AG09309 (cell line): ENCODE data around the gene WDR59.
"Not testable (repeated sequence)": the region's sequence is repeated elsewhere in the genome, so short reads cannot be mapped to it uniquely, and the experiment has no call there.

Source experiments
- DNase-seq: peaks from one replicate; pipeline ENCODE4 v3.0.0-alpha.2; 2010; ENCODE audit warnings: low read depth
- H3K4me3 ChIP-seq: 2 replicates; pipeline ENCODE4 v1.5.1; 2011; ENCODE audit warnings: mild to moderate bottlenecking, low read depth, low read length, moderate library complexity; ENCODE audit not compliant: control insufficient read depth
- TF ChIP-seq, protein P1 (sequence below): IDR thresholded peaks from 2 replicates; pipeline ENCODE4 v1.5.1; 2011; ENCODE audit warnings: mild to moderate bottlenecking, low read depth, low read length, inconsistent platforms; ENCODE audit not compliant: insufficient read depth, control insufficient read depth; ENCODE audit errors: missing control alignments

The WDR59 gene

GRCh38 chr16:74984529-74985296 is at the start of gene WDR59:
Gene WDR59 (minus strand): TSS chr16:74985123. CDS start chr16:74985017, 106 bp downstream.
- H3K4me3 ChIP-seq = peak within 1 kb of the TSS; percentile 92
- peak; percentile 94 for DNase-seq
- TF ChIP-seq, protein P1, sequence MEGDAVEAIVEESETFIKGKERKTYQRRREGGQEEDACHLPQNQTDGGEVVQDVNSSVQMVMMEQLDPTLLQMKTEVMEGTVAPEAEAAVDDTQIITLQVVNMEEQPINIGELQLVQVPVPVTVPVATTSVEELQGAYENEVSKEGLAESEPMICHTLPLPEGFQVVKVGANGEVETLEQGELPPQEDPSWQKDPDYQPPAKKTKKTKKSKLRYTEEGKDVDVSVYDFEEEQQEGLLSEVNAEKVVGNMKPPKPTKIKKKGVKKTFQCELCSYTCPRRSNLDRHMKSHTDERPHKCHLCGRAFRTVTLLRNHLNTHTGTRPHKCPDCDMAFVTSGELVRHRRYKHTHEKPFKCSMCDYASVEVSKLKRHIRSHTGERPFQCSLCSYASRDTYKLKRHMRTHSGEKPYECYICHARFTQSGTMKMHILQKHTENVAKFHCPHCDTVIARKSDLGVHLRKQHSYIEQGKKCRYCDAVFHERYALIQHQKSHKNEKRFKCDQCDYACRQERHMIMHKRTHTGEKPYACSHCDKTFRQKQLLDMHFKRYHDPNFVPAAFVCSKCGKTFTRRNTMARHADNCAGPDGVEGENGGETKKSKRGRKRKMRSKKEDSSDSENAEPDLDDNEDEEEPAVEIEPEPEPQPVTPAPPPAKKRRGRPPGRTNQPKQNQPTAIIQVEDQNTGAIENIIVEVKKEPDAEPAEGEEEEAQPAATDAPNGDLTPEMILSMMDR = no peak

- TF ChIP-seq, protein P1 = no peak
- no peak overlapping the region for H3K4me3 ChIP-seq
- no peak for DNase-seq
Observed at GRCh38 chr16:75032655-75033054, 47.7 kb upstream of the WDR59 start.

DNA sequence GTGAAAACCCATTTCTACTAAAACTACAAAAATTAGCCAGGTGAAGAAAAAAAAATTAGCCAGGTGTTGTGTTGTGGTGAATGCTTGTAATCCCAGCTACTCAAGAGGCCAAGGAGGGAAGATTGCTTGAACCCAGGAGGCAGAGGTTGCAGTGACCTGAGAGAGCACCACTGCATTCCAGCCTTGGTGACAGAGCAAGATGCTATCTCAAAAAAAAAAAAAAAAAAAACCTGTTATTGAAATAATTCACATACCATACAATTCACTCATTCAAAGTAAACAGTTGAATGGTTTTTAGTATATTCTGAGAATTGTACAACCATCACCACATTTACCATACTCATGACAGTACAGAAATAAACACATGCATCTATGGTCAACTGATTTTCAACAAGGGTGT is 44.9 kb upstream of the WDR59 start:
- TF ChIP-seq, protein P1 = no peak
- DNase-seq = peak; percentile 11
- no peak overlapping the region for H3K4me3 ChIP-seq

DNA sequence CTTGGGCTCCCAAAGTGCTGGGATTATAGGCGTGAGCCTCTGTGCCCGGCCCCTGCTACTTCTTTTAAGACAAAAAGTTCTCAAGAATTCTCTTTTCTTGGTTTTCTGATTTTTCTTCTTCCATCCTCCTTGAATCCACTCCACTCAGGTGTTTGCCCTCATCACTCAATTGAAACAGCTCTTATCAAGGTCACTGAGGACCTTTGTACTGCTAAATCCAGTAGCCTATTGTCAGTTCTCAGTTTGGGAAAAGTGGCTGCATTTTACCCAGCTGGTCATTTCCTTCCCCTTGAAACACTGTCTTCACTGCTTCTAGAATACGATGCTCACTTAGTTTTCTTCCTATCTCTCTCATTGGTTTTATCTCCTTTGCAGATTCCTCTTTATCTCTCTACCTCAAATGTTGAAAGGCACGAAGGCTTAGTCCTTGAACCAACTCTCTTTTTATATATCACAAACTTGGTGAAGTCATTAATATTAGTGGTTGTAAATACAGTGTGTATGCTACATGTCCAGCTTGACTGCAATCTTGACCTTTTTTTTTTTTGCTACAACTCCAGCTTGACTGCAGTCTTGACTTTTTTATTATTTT is 43.7 kb upstream of the WDR59 start:
- TF ChIP-seq, protein P1 = no peak
- no peak overlapping the region for H3K4me3 ChIP-seq
- no peak for DNase-seq

- H3K4me3 ChIP-seq = no peak overlapping the region
- TF ChIP-seq, protein P1 = no peak
- no peak for DNase-seq
Observed at GRCh38 chr16:75027520-75028300, 42.8 kb upstream of the WDR59 start.

DNA sequence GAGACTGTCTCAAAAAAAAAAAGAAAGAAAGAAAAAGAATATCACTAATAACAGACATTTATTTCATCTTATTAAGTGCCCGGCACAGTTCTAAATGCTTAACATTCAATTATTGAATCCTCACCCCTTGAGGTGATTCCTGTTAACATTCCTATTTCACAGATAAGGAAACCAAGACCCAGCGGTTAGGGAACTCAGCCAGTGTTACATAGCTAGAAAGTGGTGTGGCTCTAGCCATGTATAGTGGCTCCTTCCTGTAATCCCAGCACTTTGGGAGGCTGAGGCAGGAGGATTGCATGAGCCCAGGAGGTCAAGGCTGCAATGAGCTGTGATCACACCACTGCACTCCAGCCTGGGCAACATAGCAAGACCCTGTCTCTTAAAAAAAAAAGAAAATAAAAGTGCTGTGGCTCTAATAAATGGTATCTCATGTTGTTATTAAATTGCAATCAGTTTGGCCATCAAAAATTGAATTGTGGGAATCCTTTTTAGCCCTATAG is 42.0 kb upstream of the WDR59 start:
- DNase-seq = no peak
- TF ChIP-seq, protein P1 = no peak
- no peak overlapping the region for H3K4me3 ChIP-seq

- not testable (repeated sequence) for H3K4me3 ChIP-seq
- peak; percentile 88 for DNase-seq
Observed at GRCh38 chr16:75026239-75026891, 41.4 kb upstream of the WDR59 start.
